IPS DF 6.9 (cell line): Measurements from ENCODE around the gene NR1H3.

Experiments
- DNase-seq: peaks from one replicate; pipeline ENCODE4 v3.0.0-alpha.2; 2013; ENCODE audit warnings: low read depth, low spot score
- H3K27ac ChIP-seq: one replicate; pipeline ENCODE4 v1.5.1; 2013; ENCODE audit warnings: low read length, control low read depth
- H3K27me3 ChIP-seq: 2 replicates; pipeline ENCODE4 v1.6.1; 2013; ENCODE audit warnings: mild to moderate bottlenecking, low read length; ENCODE audit not compliant: control insufficient read depth, insufficient read depth
- H3K36me3 ChIP-seq: 2 replicates; pipeline ENCODE4 v1.6.1; 2013; ENCODE audit warnings: low read length; ENCODE audit not compliant: control insufficient read depth, insufficient read depth
- H3K4me1 ChIP-seq: 2 replicates; pipeline ENCODE4 v1.6.1; 2013; ENCODE audit warnings: low read length; ENCODE audit not compliant: control insufficient read depth, insufficient read depth
- H3K4me3 ChIP-seq: 2 replicates; pipeline ENCODE4 v1.5.1; 2013; ENCODE audit warnings: mild to moderate bottlenecking, low read length
- H3K9me3 ChIP-seq: 2 replicates; pipeline ENCODE4 v1.6.1; 2013; ENCODE audit warnings: low read length, inconsistent platforms; ENCODE audit not compliant: control insufficient read depth, insufficient read depth
- WGBS: extraction: QIAGEN DNeasy Blood & Tissue Kit; methylation state at CpG from one replicate; pipeline ENCODE4 v1.1.7; 2013; ENCODE audit warnings: mixed read lengths, missing lambda C conversion rate; ENCODE audit not compliant: insufficient read length, insufficient coverage; 5-methylcytosine and 5-hydroxymethylcytosine counted together

The NR1H3 gene

DNA sequence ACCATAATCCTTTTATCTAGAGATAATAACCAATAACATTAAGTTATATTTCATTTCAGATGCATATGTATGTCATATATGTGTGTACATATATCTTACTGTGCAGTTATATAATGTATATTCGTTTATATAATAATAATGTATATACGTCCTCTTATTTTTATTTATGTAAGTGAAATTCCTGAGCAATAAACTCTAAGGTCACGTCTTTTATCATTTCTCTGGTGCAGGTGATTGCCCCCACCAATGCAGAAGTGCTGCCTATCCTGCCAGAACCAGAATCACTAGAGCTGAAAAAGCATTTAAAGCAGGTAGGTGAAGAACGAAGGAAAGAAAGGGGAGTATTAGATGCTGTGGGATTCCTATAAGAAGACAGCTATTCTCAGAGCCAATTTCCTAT, 21.0 kb downstream of the NR1H3 start:
- Histone ChIP-seq H3K4me1 (no peaks in the 10 kb centered on the region), H3K4me3 (no peak overlapping the region), H3K9me3 (no peaks in the 10 kb centered on the region), H3K36me3 (peaks cover 14% of the 10 kb centered on the region; the same call in 1 of the 2 replicates), H3K27me3 (no peaks in the 10 kb centered on the region), H3K27ac (no peak overlapping the region)
- no CpG with 5 or more reads among the region's 4 CpGs for WGBS
- no peak for DNase-seq

DNA sequence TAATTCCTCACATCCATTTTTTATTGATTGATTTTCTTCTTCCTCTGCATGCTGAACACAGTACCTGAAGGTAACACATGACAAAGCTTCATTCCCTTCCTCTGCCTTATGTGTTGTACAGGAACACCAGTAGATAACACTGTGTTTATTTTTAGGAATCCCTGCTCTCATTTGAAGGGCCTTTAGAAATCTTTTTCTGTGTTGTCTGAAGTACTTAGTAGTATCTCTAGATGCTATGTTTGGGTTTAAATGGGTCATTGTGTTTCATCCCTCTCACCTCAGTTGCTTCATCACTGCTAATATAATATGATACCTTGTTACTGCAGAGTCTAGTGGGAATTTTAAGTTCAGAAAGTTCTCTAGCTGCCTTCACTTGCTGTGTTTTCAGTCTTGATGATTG, 22.3 kb downstream of the NR1H3 start:
- Histone ChIP-seq H3K27ac (no peak overlapping the region), H3K36me3 (peaks cover 17% of the 10 kb centered on the region; the same call in 1 of the 2 replicates), H3K4me1 (no peaks in the 10 kb centered on the region), H3K4me3 (no peak overlapping the region), H3K27me3 (no peaks in the 10 kb centered on the region), H3K9me3 (no peaks in the 10 kb centered on the region)
- DNase-seq = no peak

DNA sequence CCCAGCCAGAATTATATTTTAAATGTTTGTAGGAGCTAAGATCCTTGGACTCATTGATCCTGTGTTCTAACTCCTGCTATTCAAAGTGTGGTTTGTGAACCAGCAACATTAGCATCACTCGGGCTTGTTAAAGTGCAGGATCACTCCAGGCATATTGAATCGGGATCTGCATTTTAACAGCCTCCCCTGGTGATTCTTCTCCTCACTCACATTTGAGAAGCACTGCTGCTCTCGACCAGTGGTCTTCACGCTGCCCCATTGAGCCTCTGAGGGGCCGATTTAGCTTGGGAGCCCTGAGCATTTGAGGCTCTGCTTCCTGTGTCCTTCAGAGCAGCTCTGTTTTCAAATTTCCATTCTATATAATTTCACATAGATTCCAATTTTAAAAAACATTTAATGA, 23.1 kb downstream of the NR1H3 start:
- H3K4me1 ChIP-seq = no peaks in the 10 kb centered on the region
- no peak overlapping the region for H3K4me3 ChIP-seq
- peaks cover 17% of the 10 kb centered on the region; the same call in 1 of the 2 replicates for H3K36me3 ChIP-seq
- no peak overlapping the region for H3K27ac ChIP-seq
- no peaks in the 10 kb centered on the region for H3K27me3 ChIP-seq
- DNase-seq = no peak
- H3K9me3 ChIP-seq = no peaks in the 10 kb centered on the region
- no CpG with 5 or more reads among the region's 5 CpGs for WGBS

DNA sequence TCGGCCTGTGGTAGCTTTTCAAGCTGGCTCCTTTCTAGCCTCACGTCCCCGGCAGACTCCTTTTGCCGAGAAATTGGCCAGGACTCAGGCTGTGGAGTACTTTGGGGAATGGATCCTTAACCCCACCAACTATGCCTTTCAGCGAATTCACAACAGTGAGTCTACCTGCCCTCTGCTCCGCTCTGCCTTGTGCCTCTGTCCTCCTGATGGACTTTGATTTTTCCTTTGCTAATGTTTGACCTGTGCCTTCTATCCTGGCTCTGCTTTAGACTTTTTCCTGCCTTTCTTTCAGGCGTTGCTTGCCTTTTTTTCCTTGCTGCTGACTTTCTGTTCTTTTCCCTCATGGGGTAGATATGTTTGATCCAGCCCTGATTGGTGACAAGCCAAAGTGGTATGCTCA, 24.7 kb downstream of the NR1H3 start:
- H3K27me3 ChIP-seq = no peaks in the 10 kb centered on the region
- no peak overlapping the region for H3K4me3 ChIP-seq
- WGBS = no CpG with 5 or more reads among the region's 7 CpGs
- H3K9me3 ChIP-seq = no peaks in the 10 kb centered on the region
- peaks cover 19% of the 10 kb centered on the region; the same call in 1 of the 2 replicates for H3K36me3 ChIP-seq
- DNase-seq = no peak
- no peak overlapping the region for H3K27ac ChIP-seq
- H3K4me1 ChIP-seq = no peaks in the 10 kb centered on the region

DNA sequence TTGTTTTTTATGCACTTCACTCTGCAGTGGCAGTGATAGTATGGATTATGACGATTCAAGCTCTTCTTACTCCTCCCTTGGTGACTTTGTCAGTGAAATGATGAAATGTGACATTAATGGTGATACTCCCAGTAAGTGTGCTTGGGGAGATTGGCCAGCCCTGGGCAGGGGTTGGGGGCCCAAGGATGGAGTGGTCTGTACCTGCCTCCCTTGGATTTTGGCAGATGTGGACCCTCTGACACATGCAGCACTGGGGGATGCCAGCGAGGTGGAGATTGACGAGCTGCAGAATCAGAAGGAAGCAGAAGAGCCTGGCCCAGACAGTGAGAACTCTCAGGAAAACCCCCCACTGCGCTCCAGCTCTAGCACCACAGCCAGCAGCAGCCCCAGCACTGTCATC, 26.4 kb downstream of the NR1H3 start:
- Histone ChIP-seq H3K36me3 (peaks cover 22% of the 10 kb centered on the region; the same call in 1 of the 2 replicates), H3K9me3 (no peaks in the 10 kb centered on the region), H3K4me1 (no peaks in the 10 kb centered on the region), H3K4me3 (no peak overlapping the region), H3K27ac (no peak overlapping the region), H3K27me3 (no peaks in the 10 kb centered on the region)
- DNase-seq = no peak
- WGBS = no CpG with 5 or more reads among the region's 4 CpGs

DNA sequence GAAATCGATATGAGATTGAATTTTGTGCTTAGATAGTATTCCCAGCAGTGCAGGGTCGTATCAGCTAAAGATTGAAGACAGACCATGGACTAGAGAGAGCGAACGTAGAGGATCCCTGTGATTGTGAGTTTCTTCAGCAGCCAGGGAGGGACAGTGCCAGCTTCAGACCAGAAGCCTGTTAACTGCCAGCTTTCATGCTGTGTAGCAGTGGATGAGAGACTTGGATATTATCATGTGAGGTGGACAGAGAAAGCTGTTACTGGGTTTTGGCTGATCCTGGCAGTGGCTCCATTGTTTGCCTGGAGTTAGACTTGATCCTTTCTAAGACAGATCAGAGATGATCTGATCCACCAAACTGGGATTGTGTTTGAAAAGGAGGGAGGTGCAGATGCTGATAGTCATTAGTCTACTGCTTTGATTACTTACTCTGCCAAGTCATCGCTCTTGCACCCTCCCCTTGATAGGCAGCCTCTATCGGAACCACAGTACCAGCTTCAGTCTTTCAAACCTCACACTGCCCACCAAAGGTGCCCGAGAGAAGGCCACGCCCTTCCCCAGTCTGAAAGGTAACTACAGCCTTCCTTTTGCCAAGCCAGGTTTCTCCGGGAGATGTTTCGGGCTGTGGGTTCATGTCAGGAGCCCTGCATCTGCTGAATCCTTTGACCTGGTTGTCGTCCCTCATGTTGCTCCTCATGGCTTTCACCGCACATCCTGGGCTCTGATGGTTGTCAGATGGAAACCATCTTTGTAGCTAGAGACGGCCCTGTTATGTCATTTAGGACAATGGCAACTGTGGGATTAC, 28.4 kb downstream of the NR1H3 start:
- H3K4me3 ChIP-seq = no peak overlapping the region
- H3K27ac ChIP-seq = no peak overlapping the region
- WGBS = no CpG with 5 or more reads among the region's 13 CpGs
- no peak for DNase-seq
- H3K9me3 ChIP-seq = no peaks in the 10 kb centered on the region
- no peaks in the 10 kb centered on the region for H3K4me1 ChIP-seq
- peaks cover 22% of the 10 kb centered on the region; the same call in 1 of the 2 replicates for H3K36me3 ChIP-seq
- H3K27me3 ChIP-seq = no peaks in the 10 kb centered on the region

DNA sequence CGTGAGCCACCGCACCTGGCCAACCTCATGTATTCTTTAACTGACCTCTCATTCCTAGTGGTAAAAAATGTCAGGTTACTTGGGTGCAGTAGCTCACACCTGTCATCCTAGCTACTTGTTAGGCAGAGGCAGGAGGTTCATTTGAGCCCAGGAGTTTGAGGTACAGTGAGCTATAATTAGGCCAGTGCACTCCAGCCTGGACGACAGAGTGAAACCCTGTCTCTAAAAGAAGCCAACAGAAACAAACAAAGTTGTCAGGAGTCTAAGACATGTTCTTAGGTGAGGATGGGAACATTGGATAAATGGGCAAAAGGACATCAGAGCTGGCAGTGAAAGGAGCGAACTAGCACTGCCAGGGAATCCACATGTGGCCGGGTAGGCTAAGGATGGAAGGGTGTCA, 30.3 kb downstream of the NR1H3 start:
- no CpG with 5 or more reads among the region's 5 CpGs for WGBS
- no peak for DNase-seq
- H3K4me3 ChIP-seq = no peak overlapping the region
- H3K9me3 ChIP-seq = no peaks in the 10 kb centered on the region
- H3K27me3 ChIP-seq = no peaks in the 10 kb centered on the region
- no peak overlapping the region for H3K27ac ChIP-seq
- H3K36me3 ChIP-seq = peaks cover 20% of the 10 kb centered on the region; the same call in 1 of the 2 replicates
- H3K4me1 ChIP-seq = no peaks in the 10 kb centered on the region

DNA sequence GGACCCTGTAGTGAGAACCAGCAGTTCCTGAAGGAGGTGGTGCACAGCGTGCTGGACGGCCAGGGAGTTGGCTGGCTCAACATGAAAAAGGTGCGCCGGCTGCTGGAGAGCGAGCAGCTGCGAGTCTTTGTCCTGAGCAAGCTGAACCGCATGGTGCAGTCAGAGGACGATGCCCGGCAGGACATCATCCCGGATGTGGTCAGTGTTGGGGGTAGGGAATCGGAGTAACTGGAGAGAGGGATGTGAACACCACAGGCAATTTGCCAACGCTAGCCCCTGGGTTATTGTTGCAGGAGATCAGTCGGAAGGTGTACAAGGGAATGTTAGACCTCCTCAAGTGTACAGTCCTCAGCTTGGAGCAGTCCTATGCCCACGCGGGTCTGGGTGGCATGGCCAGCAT, 32.1 kb downstream of the NR1H3 start:
- Histone ChIP-seq H3K27ac (no peak overlapping the region), H3K4me3 (no peak overlapping the region), H3K36me3 (peaks cover 15% of the 10 kb centered on the region; the same call in 1 of the 2 replicates), H3K9me3 (no peaks in the 10 kb centered on the region), H3K4me1 (no peaks in the 10 kb centered on the region), H3K27me3 (no peaks in the 10 kb centered on the region)
- WGBS = no CpG with 5 or more reads among the region's 15 CpGs
- no peak for DNase-seq

DNA sequence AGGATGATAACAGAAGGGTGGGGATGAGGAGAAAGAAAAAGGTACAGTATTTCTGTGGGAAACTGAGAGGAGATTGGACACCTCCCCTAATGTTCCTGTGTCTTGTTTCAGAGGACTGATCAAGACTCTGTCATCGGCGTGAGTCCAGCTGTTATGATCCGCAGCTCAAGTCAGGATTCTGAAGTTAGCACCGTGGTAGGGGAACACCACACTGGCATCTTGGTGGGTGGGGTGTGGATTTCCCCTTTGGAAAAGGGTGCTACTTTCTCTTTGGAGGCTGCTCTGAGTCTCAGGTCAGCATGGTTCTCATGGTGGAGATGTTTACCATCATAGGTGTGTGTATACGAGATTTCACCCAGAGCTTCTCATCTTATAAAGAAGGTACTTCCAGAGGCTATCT, 37.6 kb downstream of the NR1H3 start:
- H3K4me3 ChIP-seq = no peak overlapping the region
- H3K36me3 ChIP-seq = peaks cover 12% of the 10 kb centered on the region; the same call in 1 of the 2 replicates
- no peaks in the 10 kb centered on the region for H3K9me3 ChIP-seq
- WGBS = no CpG with 5 or more reads among the region's 5 CpGs
- H3K27me3 ChIP-seq = no peaks in the 10 kb centered on the region
- DNase-seq = no peak
- no peak overlapping the region for H3K27ac ChIP-seq
- no peaks in the 10 kb centered on the region for H3K4me1 ChIP-seq

DNA sequence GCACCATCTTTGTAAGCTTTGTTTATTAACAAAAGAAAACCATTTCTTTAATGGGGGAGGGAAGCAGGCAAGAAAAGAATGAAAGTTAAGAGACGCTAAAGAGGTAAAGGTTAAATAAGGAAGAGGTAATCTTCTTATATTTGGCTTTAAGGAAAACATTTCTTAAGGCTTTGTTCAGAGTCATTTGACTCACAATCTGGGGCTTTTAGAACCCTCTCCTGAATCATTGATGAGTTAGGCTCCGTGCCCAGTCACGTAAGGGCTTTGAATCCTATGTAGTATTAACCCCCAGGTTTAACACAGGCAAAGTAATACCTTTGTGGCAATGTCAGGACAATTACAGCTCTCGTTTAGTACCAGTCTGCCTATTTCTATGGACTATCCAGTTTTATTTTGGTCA, 38.2 kb downstream of the NR1H3 start:
- DNase-seq = no peak
- Histone ChIP-seq H3K4me3 (no peak overlapping the region), H3K36me3 (peaks cover 12% of the 10 kb centered on the region; the same call in 1 of the 2 replicates), H3K27me3 (no peaks in the 10 kb centered on the region), H3K27ac (no peak overlapping the region), H3K4me1 (no peaks in the 10 kb centered on the region), H3K9me3 (no peaks in the 10 kb centered on the region)
- WGBS = no CpG with 5 or more reads among the region's 4 CpGs

DNA sequence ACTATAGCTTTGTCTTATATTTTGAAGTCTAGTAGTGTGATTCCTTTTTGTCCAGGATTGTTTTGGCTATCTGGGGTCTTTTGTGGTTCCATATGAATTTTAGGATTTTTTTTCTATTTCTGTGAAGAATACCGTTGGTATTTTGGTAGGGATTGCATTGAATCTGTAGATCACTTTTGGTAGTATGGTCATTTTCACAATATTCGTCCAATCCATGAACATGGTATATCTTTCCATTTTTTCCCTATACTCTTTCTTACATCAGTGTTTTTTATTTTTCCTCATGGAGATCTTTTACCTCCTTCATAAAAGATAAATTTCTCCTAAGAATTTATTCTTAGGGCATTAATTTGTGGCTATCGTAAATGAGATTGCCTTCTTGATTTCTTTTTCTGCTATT, 41.3 kb downstream of the NR1H3 start:
- peaks cover 4% of the 10 kb centered on the region; the same call in 1 of the 2 replicates for H3K36me3 ChIP-seq
- no peak for DNase-seq
- WGBS = no CpG with 5 or more reads among the region's 3 CpGs

More for the DNA sequence above, 41.3 kb downstream of the NR1H3 start:
- no peak overlapping the region for H3K4me3 ChIP-seq
- H3K4me1 ChIP-seq = no peaks in the 10 kb centered on the region
- no peaks in the 10 kb centered on the region for H3K27me3 ChIP-seq
- H3K27ac ChIP-seq = no peak overlapping the region
- no peaks in the 10 kb centered on the region for H3K9me3 ChIP-seq
